ENCODE measurements around the gene PLXNA4.

PLXNA4 gene

GRCh38 chr7:132480534-132480933 lies 95.7 kb downstream of the PLXNA4 start:
- no peak overlapping the region for H3K4me2 ChIP-seq (ENCODE audit: low read depth, low read length, poor library complexity, severe bottlenecking)
- H4K20me1 ChIP-seq (ENCODE audit: low read depth, low read length) = no peaks in the 10 kb centered on the region
- H3K4me3 ChIP-seq (ENCODE audit: insufficient read depth, low read length, poor library complexity, severe bottlenecking) = no peak overlapping the region
- no peak overlapping the region for H3K27ac ChIP-seq (ENCODE audit: low read depth, low read length)
- no peaks in the 10 kb centered on the region for H3K36me3 ChIP-seq (ENCODE audit: low read length)
- H3K9me2 ChIP-seq (replicated peaks; ENCODE audit: insufficient read depth, low read length) = no peaks in the 10 kb centered on the region
- no peak overlapping the region for H2AFZ ChIP-seq (ENCODE audit: low read depth, low read length, severe bottlenecking)
- H3K9me3 ChIP-seq (ENCODE audit: insufficient read depth, low read length) = no peaks in the 10 kb centered on the region
- H3F3A ChIP-seq (ENCODE audit: insufficient read depth) = no peaks in the 10 kb centered on the region
- no peaks in the 10 kb centered on the region for H3K79me2 ChIP-seq (ENCODE audit: insufficient read depth, low read length)
- H3K9ac ChIP-seq (ENCODE audit: low read length) = no peak overlapping the region
- H3K27me3 ChIP-seq (ENCODE audit: low read length) = no peaks in the 10 kb centered on the region
- TF ChIP-seq EZH2phosphoT487 (conservative IDR thresholded peaks at IDR 0.05; ENCODE audit: low read length) = no peak
- TF ChIP-seq CTCF (IDR thresholded peaks at IDR 0.05; ENCODE audit: insufficient read depth, low read length, poor library complexity, severe bottlenecking) = no peak

GRCh38 chr7:132476541-132476940 lies 99.7 kb downstream of the PLXNA4 start:
- no peak overlapping the region for H3K4me3 ChIP-seq (ENCODE audit: insufficient read depth, low read length, poor library complexity, severe bottlenecking)
- no peak overlapping the region for H3K27ac ChIP-seq (ENCODE audit: low read depth, low read length)
- no peak overlapping the region for H3K4me2 ChIP-seq (ENCODE audit: low read depth, low read length, poor library complexity, severe bottlenecking)
- H3F3A ChIP-seq (ENCODE audit: insufficient read depth) = no peaks in the 10 kb centered on the region
- TF ChIP-seq CTCF (IDR thresholded peaks at IDR 0.05; ENCODE audit: insufficient read depth, low read length, poor library complexity, severe bottlenecking) = no peak
- no peak for TF ChIP-seq EZH2phosphoT487 (conservative IDR thresholded peaks at IDR 0.05; ENCODE audit: low read length)
- H3K9ac ChIP-seq (ENCODE audit: low read length) = no peak overlapping the region
- H3K9me3 ChIP-seq (ENCODE audit: insufficient read depth, low read length) = no peaks in the 10 kb centered on the region
- no peaks in the 10 kb centered on the region for H3K79me2 ChIP-seq (ENCODE audit: insufficient read depth, low read length)
- no peaks in the 10 kb centered on the region for H3K9me2 ChIP-seq (replicated peaks; ENCODE audit: insufficient read depth, low read length)
- no peaks in the 10 kb centered on the region for H4K20me1 ChIP-seq (ENCODE audit: low read depth, low read length)
- no peak overlapping the region for H2AFZ ChIP-seq (ENCODE audit: low read depth, low read length, severe bottlenecking)
- no peaks in the 10 kb centered on the region for H3K27me3 ChIP-seq (ENCODE audit: low read length)
- no peaks in the 10 kb centered on the region for H3K36me3 ChIP-seq (ENCODE audit: low read length)

DNA sequence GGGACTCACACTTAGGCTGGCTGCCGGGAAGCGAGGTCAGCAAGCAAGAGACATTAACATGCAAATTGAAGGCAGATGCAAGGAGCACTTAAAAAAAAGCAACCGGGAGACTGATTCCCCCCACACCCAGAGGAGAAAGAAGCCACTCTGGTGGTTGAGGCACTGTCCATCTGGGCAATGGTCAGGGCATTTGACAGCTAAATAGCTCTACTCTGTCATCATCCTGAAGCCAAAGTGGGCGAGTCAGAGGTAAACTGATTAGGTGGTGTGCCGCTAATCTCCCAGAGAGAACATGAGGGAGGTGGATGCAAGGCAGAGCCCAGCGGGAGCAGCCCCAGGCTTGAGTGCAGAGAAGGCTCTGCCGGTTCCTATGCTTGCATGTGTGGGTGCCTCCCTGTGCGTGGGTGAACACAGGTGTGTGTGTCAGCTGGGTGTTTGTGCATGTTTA lies 100.6 kb downstream of the PLXNA4 start:
- no peaks in the 10 kb centered on the region for H3K79me2 ChIP-seq (ENCODE audit: insufficient read depth, low read length)
- H3K27ac ChIP-seq (ENCODE audit: low read depth, low read length) = no peak overlapping the region
- no peak overlapping the region for H3K4me3 ChIP-seq (ENCODE audit: insufficient read depth, low read length, poor library complexity, severe bottlenecking)
- H3F3A ChIP-seq (ENCODE audit: insufficient read depth) = no peaks in the 10 kb centered on the region
- H3K27me3 ChIP-seq (ENCODE audit: low read length) = no peaks in the 10 kb centered on the region
- no peaks in the 10 kb centered on the region for H3K36me3 ChIP-seq (ENCODE audit: low read length)
- TF ChIP-seq EZH2phosphoT487 (conservative IDR thresholded peaks at IDR 0.05; ENCODE audit: low read length) = no peak
- no peak for TF ChIP-seq CTCF (IDR thresholded peaks at IDR 0.05; ENCODE audit: insufficient read depth, low read length, poor library complexity, severe bottlenecking)
- H3K9me2 ChIP-seq (replicated peaks; ENCODE audit: insufficient read depth, low read length) = no peaks in the 10 kb centered on the region
- no peak overlapping the region for H3K4me2 ChIP-seq (ENCODE audit: low read depth, low read length, poor library complexity, severe bottlenecking)
- no peaks in the 10 kb centered on the region for H3K9me3 ChIP-seq (ENCODE audit: insufficient read depth, low read length)
- no peak overlapping the region for H2AFZ ChIP-seq (ENCODE audit: low read depth, low read length, severe bottlenecking)
- no peaks in the 10 kb centered on the region for H4K20me1 ChIP-seq (ENCODE audit: low read depth, low read length)
- H3K9ac ChIP-seq (ENCODE audit: low read length) = no peak overlapping the region
